ENCODE data around the gene FBXL22.
A peak's percentile ranks its signal among the peaks of the same experiment; 100 is the strongest.
"Not testable (repeated sequence)": the region's sequence is repeated elsewhere in the genome, so short reads cannot be mapped to it uniquely, and the experiment has no call there.

The FBXL22 gene

GRCh38 chr15:63595065-63595464 lies 2.1 kb upstream of the FBXL22 start:
- no peak for DNase-seq

- no peak for DNase-seq
Measured at GRCh38 chr15:63595688-63596087, 1.5 kb upstream of the FBXL22 start.

GRCh38 chr15:63596676-63597037 lies 530 bp upstream of the FBXL22 start:
- no peak for DNase-seq

- DNase-seq: no peak
Measured at GRCh38 chr15:63597821-63598220, 634 bp downstream of the FBXL22 start.

- no peak for DNase-seq
Measured at GRCh38 chr15:63598473-63599400, 1.6 kb downstream of the FBXL22 start.

GRCh38 chr15:63599401-63600000 lies 2.3 kb downstream of the FBXL22 start:
- peak; percentile 61 to 64 for DNase-seq

- peak in 1 of 2 experiments; percentile 58 for DNase-seq
Measured at GRCh38 chr15:63600001-63600615, 2.9 kb downstream of the FBXL22 start.

- peak; percentile 90 to 94 for DNase-seq
Measured at GRCh38 chr15:63600616-63601025, 3.4 kb downstream of the FBXL22 start.

- peak; percentile 65 to 69 for DNase-seq
Measured at GRCh38 chr15:63601026-63601703, 4.0 kb downstream of the FBXL22 start.

GRCh38 chr15:63601704-63602185 lies 4.6 kb downstream of the FBXL22 start:
- peak in 1 of 2 experiments; percentile 49 for DNase-seq

GRCh38 chr15:63602595-63602994 lies 5.4 kb downstream of the FBXL22 start:
- DNase-seq: no peak

GRCh38 chr15:63603516-63603915 lies 6.3 kb downstream of the FBXL22 start:
- DNase-seq: no peak

- DNase-seq: no peak
Measured at GRCh38 chr15:63604281-63604680, 7.1 kb downstream of the FBXL22 start.

- no peak for DNase-seq
Measured at GRCh38 chr15:63605036-63605435, 7.8 kb downstream of the FBXL22 start.

- DNase-seq: peak; percentile 64 to 76
Measured at GRCh38 chr15:63605816-63606215, 8.6 kb downstream of the FBXL22 start.

- DNase-seq: no peak
Measured at GRCh38 chr15:63606308-63606707, 9.1 kb downstream of the FBXL22 start.

GRCh38 chr15:63608989-63609388 lies 11.8 kb downstream of the FBXL22 start:
- DNase-seq: no peak

GRCh38 chr15:63609448-63609847 lies 12.3 kb downstream of the FBXL22 start:
- no peak for DNase-seq

- peak; percentile 83 to 86 for DNase-seq
Measured at GRCh38 chr15:63610209-63610841, 13.1 kb downstream of the FBXL22 start.

- DNase-seq: no peak
Measured at GRCh38 chr15:63611177-63611576, 14.0 kb downstream of the FBXL22 start.

GRCh38 chr15:63612300-63612699 lies 15.1 kb downstream of the FBXL22 start:
- no peak for DNase-seq

- no peak for DNase-seq
Measured at GRCh38 chr15:63615935-63616334, 18.7 kb downstream of the FBXL22 start.

- DNase-seq: not testable (repeated sequence)
Measured at GRCh38 chr15:63617147-63617546, 20.0 kb downstream of the FBXL22 start.
